ENCODE results near the gene COL28A1. TPM values are rescaled to one million over a fixed set of nuclear protein-coding genes. Genes with fewer than 3 reads are reported as not detected.

Gene COL28A1
- total RNA-seq, 1 experiment from 2014 or later: 2.2 TPM

DNA sequence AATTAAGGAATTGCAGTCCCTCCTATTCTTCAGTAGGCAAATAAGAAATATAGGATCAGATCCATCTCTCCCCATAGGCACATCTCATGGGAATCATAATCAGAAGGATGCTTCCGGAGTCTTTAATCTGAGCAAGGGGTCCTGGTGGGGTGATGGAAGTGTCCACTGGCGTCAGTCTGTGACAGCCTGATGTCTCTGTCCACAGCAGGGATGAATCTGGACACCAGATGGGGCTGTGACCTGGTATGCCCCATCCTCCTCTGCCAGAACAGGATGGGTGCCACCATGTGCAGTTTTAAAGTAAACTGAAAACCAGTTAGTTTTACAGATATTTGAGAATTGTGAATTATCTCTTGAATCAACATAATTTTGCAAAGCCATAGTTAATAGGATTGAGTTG lies 204.7 kb downstream of the COL28A1 start:
- ChIA-PET POLR2A (ENCODE audit: unreplicated experiment) (no interaction called here), CTCF (no interaction called here)
- DNase-seq: no peak

DNA sequence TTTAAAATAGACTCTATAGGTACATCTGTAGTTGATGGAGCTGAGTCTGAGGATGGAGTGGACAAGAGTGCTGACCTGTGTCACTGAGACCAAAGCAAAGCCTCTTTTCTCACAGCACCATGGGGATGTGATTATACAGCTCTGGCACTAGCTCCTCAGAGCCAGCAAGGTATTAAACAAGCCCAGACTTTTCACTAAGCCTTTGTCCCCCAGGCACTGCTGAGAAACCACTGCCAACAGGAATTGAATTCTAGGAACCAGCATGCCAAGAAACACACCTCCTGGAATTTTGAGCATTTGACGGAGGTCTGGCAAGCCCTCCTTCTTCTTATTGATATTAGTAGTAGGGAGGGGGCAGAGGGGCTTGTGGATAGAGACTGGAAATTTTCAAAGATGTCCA lies 206.3 kb downstream of the COL28A1 start:
- Histone ChIP-seq H3K4me3 (no peak overlapping the region), H3K79me2 (ENCODE audit: low read depth) (no peaks in the 10 kb centered on the region), H3K9me2 (ENCODE audit: insufficient read depth) (no peaks in the 10 kb centered on the region), H3K4me1 (replicated peaks; ENCODE audit: insufficient read depth) (peaks cover 12% of the 10 kb centered on the region), H3K4me2 (no peak overlapping the region), H3K9me3 (ENCODE audit: insufficient read depth, low read depth) (no peaks in the 10 kb centered on the region), H4K20me1 (ENCODE audit: insufficient read depth) (no peaks in the 10 kb centered on the region), H2AFZ (no peak overlapping the region), H3K27ac (no peak overlapping the region), H3F3A (ENCODE audit: insufficient read depth, low read depth) (peaks cover 9% of the 10 kb centered on the region; the same call in 1 of the 2 replicates), H3K27me3 (ENCODE audit: insufficient read depth, low read depth) (no peaks in the 10 kb centered on the region), H3K36me3 (ENCODE audit: low read depth) (no peaks in the 10 kb centered on the region)
- CTCF ChIA-PET: no interaction called here
- POLR2A ChIA-PET (ENCODE audit: unreplicated experiment): no interaction called here
- intact Hi-C loops (cut with micrococcal nuclease; ENCODE audit: unreplicated experiment): no loop called here
- no TSS peak for BruUV-seq (replicated peaks)
- no peak for TF ChIP-seq EZH2 (IDR thresholded peaks at IDR 0.05; ENCODE audit: low read depth)
- TF ChIP-seq, protein P1, sequence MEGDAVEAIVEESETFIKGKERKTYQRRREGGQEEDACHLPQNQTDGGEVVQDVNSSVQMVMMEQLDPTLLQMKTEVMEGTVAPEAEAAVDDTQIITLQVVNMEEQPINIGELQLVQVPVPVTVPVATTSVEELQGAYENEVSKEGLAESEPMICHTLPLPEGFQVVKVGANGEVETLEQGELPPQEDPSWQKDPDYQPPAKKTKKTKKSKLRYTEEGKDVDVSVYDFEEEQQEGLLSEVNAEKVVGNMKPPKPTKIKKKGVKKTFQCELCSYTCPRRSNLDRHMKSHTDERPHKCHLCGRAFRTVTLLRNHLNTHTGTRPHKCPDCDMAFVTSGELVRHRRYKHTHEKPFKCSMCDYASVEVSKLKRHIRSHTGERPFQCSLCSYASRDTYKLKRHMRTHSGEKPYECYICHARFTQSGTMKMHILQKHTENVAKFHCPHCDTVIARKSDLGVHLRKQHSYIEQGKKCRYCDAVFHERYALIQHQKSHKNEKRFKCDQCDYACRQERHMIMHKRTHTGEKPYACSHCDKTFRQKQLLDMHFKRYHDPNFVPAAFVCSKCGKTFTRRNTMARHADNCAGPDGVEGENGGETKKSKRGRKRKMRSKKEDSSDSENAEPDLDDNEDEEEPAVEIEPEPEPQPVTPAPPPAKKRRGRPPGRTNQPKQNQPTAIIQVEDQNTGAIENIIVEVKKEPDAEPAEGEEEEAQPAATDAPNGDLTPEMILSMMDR (conservative IDR thresholded peaks at IDR 0.05): no peak
- no peak for DNase-seq

More for the DNA sequence above, 204.7 kb downstream of the COL28A1 start:
- H3K9me3 ChIP-seq (ENCODE audit: insufficient read depth, low read depth): no peaks in the 10 kb centered on the region
- H3K4me3 ChIP-seq: no peak overlapping the region
- H3K4me1 ChIP-seq (replicated peaks; ENCODE audit: insufficient read depth): no peaks in the 10 kb centered on the region
- H3F3A ChIP-seq (ENCODE audit: insufficient read depth, low read depth): no peaks in the 10 kb centered on the region
- H3K79me2 ChIP-seq (ENCODE audit: low read depth): no peaks in the 10 kb centered on the region
- H3K4me2 ChIP-seq: no peak overlapping the region
- no TSS peak for BruUV-seq (replicated peaks)
- H3K9me2 ChIP-seq (ENCODE audit: insufficient read depth): no peaks in the 10 kb centered on the region
- no peaks in the 10 kb centered on the region for H3K27me3 ChIP-seq (ENCODE audit: insufficient read depth, low read depth)
- H3K27ac ChIP-seq: no peak overlapping the region
- intact Hi-C loops (cut with micrococcal nuclease; ENCODE audit: unreplicated experiment): no loop called here
- no peak for TF ChIP-seq EZH2 (IDR thresholded peaks at IDR 0.05; ENCODE audit: low read depth)
- TF ChIP-seq, protein P1 (conservative IDR thresholded peaks at IDR 0.05): no peak
- no peaks in the 10 kb centered on the region for H3K36me3 ChIP-seq (ENCODE audit: low read depth)
- no peaks in the 10 kb centered on the region for H4K20me1 ChIP-seq (ENCODE audit: insufficient read depth)
- H2AFZ ChIP-seq: no peak overlapping the region

DNA sequence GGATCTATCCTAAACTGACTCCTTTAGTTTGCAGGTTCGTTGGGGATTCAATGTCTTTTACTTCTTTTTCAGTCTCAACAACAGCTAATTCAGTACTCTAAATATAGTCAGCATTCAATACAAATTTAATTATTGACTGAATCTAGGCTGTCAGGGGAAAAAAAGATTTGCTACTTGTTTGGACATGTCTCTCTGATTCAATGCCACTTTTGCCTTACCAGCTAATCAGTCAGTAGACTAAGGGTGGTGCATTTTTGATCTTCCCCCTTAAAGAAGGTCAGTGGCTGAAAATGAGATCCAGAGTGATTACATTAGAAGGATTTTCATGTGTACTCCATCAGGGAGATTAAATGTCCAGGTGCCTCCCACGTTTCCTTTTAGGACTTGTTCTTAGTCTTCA lies 208.2 kb downstream of the COL28A1 start:
- Histone ChIP-seq H3F3A (ENCODE audit: insufficient read depth, low read depth) (peaks cover 15% of the 10 kb centered on the region; the same call in 1 of the 2 replicates), H3K4me2 (no peak overlapping the region), H3K9me2 (ENCODE audit: insufficient read depth) (no peaks in the 10 kb centered on the region), H2AFZ (no peak overlapping the region), H3K9me3 (ENCODE audit: insufficient read depth, low read depth) (no peaks in the 10 kb centered on the region), H3K4me3 (no peak overlapping the region), H3K27me3 (ENCODE audit: insufficient read depth, low read depth) (no peaks in the 10 kb centered on the region), H4K20me1 (ENCODE audit: insufficient read depth) (no peaks in the 10 kb centered on the region), H3K79me2 (ENCODE audit: low read depth) (no peaks in the 10 kb centered on the region), H3K36me3 (ENCODE audit: low read depth) (no peaks in the 10 kb centered on the region), H3K27ac (no peak overlapping the region), H3K4me1 (replicated peaks; ENCODE audit: insufficient read depth) (peaks cover 24% of the 10 kb centered on the region)
- intact Hi-C loops (cut with micrococcal nuclease; ENCODE audit: unreplicated experiment): no loop called here
- BruUV-seq (replicated peaks): no TSS peak
- ChIA-PET POLR2A (ENCODE audit: unreplicated experiment) (no interaction called here), CTCF (no interaction called here)
- TF ChIP-seq, protein P1 (conservative IDR thresholded peaks at IDR 0.05): no peak
- TF ChIP-seq EZH2 (IDR thresholded peaks at IDR 0.05; ENCODE audit: low read depth): no peak
- DNase-seq: no peak
